CD14-positive monocyte (primary cell): ENCODE results near the gene SCAMP3. TPM values are rescaled to one million over a fixed set of nuclear protein-coding genes. Genes with fewer than 3 reads are reported as not detected.
A peak's percentile ranks its signal among the peaks of the same experiment; 100 is the strongest.

Experiments
- DNase-seq, 3 donors: peaks; one replicate each; pipeline ENCODE4 v3.0.0-alpha.2; 2011 to 2022
- H2AFZ ChIP-seq: 2 replicates; pipeline ENCODE4 v1.6.0; 2012; ENCODE audit warnings: mild to moderate bottlenecking, low read depth, low read length, inconsistent platforms; ENCODE audit not compliant: insufficient read depth, poor library complexity, severe bottlenecking
- H3K27ac ChIP-seq, 2 donors: 1 replicate in 1 of 2; 2 replicates in 1 of 2; pipeline ENCODE4 v1.5.1; 2012 to 2013; ENCODE audit warnings: low read length in 2 of 2, control low read depth in 1 of 2, inconsistent platforms in 1 of 2, low read depth in 1 of 2, mild to moderate bottlenecking in 1 of 2
- H3K27me3 ChIP-seq, 2 donors: one replicate each; pipeline versions ENCODE4 v1.6.0 to v1.6.1; 2011 to 2013; ENCODE audit warnings: low read length in 2 of 2; ENCODE audit not compliant: control insufficient read depth in 2 of 2, insufficient read depth in 2 of 2
- H3K36me3 ChIP-seq, 2 donors: replicated peaks in 1 of 2; 1 replicate in 1 of 2; 2 replicates in 1 of 2; pipeline versions ENCODE4 v1.5.1 to v1.6.1; 2012 to 2013; ENCODE audit warnings: low read length in 2 of 2, control low read depth in 1 of 2, inconsistent platforms in 1 of 2, mild to moderate bottlenecking in 1 of 2; ENCODE audit not compliant: insufficient read depth in 2 of 2, control insufficient read depth in 1 of 2
- H3K4me1 ChIP-seq, 2 donors: 1 replicate in 1 of 2; 2 replicates in 1 of 2; pipeline versions ENCODE4 v1.5.1 to v1.6.1; 2012 to 2013; ENCODE audit warnings: low read length in 2 of 2, control low read depth in 1 of 2, inconsistent platforms in 1 of 2, mild to moderate bottlenecking in 1 of 2, moderate library complexity in 1 of 2; ENCODE audit not compliant: insufficient read depth in 2 of 2, control insufficient read depth in 1 of 2
- H3K4me2 ChIP-seq: replicated peaks from 2 replicates; pipeline ENCODE3; 2012; ENCODE audit warnings: low read length, moderate library complexity, mild to moderate bottlenecking; ENCODE audit not compliant: poor library complexity, severe bottlenecking; ENCODE audit errors: extremely low read depth
- H3K4me3 ChIP-seq, 3 experiments: fragments of 200-600 bp in 1 of 3; sonication (generic) in 1 of 3; replicated peaks in 1 of 3; 1 replicate in 2 of 3; 2 replicates in 1 of 3; pipeline ENCODE4 v1.5.1; 2011 to 2013; ENCODE audit warnings: low read length in 3 of 3, mild to moderate bottlenecking in 3 of 3, control low read depth in 2 of 3, low read depth in 2 of 3, inconsistent platforms in 1 of 3, moderate library complexity in 1 of 3
- H3K79me2 ChIP-seq: 2 replicates; pipeline ENCODE4 v1.6.0; 2012; ENCODE audit warnings: mild to moderate bottlenecking, control low read depth, inconsistent platforms, low read length, moderate library complexity; ENCODE audit not compliant: insufficient read depth
- H3K9ac ChIP-seq: 2 replicates; pipeline ENCODE4 v1.6.0; 2017; ENCODE audit warnings: low read length, mild to moderate bottlenecking; ENCODE audit not compliant: insufficient read depth, poor library complexity, severe bottlenecking
- H3K9me3 ChIP-seq, 2 donors: replicated peaks in 1 of 2; 1 replicate in 1 of 2; 2 replicates in 1 of 2; pipeline versions ENCODE4 v1.5.1 to v1.6.1; 2012 to 2013; ENCODE audit warnings: low read length in 2 of 2, control low read depth in 1 of 2; ENCODE audit not compliant: control insufficient read depth in 1 of 2, insufficient read depth in 1 of 2
- H4K20me1 ChIP-seq: 2 replicates; pipeline ENCODE4 v1.6.0; 2012; ENCODE audit warnings: mild to moderate bottlenecking, low read length, control low read depth, moderate library complexity; ENCODE audit not compliant: insufficient read depth
- H3K27ac Mint-ChIP-seq, 7 donors: one replicate each; pipeline ENCODE4 v1.8.0; 2020; ENCODE audit warnings: mild to moderate bottlenecking in 7 of 7, mixed read lengths in 7 of 7, moderate library complexity in 6 of 7, inconsistent platforms in 2 of 7
- H3K27me3 Mint-ChIP-seq, 3 donors: one replicate each; pipeline ENCODE4 v1.8.0; 2021 to 2022; ENCODE audit warnings: low read depth in 3 of 3, mild to moderate bottlenecking in 3 of 3, mixed read lengths in 3 of 3, moderate library complexity in 3 of 3, inconsistent platforms in 1 of 3
- H3K36me3 Mint-ChIP-seq, 2 donors: one replicate each; pipeline ENCODE4 v1.8.0; 2020; ENCODE audit warnings: mixed read lengths in 2 of 2, inconsistent platforms in 1 of 2, mild to moderate bottlenecking in 1 of 2
- H3K4me1 Mint-ChIP-seq: one replicate; pipeline ENCODE4 v1.8.0; 2020; ENCODE audit warnings: mild to moderate bottlenecking, mixed read lengths
- H3K4me3 Mint-ChIP-seq, 2 donors: one replicate each; pipeline ENCODE4 v1.8.0; 2020; ENCODE audit warnings: mild to moderate bottlenecking in 2 of 2, mixed read lengths in 2 of 2, moderate library complexity in 1 of 2
- H3K9me3 Mint-ChIP-seq, 7 donors: one replicate each; pipeline ENCODE4 v1.8.0; 2020 to 2022; ENCODE audit warnings: mixed read lengths in 7 of 7, mild to moderate bottlenecking in 6 of 7, moderate library complexity in 6 of 7, inconsistent platforms in 2 of 7
- WGBS: methylation state at CpG from one replicate; pipeline ENCODE4 v1.1.5; 2013; ENCODE audit warnings: missing lambda C conversion rate; ENCODE audit not compliant: insufficient coverage; 5-methylcytosine and 5-hydroxymethylcytosine counted together
- intact Hi-C, 2 donors: fragments of 100-400 bp; cut with micrococcal nuclease; formaldehyde crosslinking; loops; one replicate each; pipeline versions ENCODE4 v1.15.0 to v1.15.1; 2023
- polyA plus RNA-seq, 3 donors: library from polyadenylated mRNA; depleted of rRNA in 1 of 3; unstranded in 2 of 3; stranded (reverse) in 1 of 3; fragments of 300-500 nt in 2 of 3; fragments of >200 nt in 1 of 3; fragmentation: Illumina TruSeq in 2 of 3; gene quantifications; 1 replicate in 2 of 3; 2 replicates in 1 of 3; pipeline ENCODE4 v1.2.3, GENCODE V29; 2012 to 2021
- TF ChIP-seq, protein P1 (sequence below): fragments of 200-600 bp; IDR thresholded peaks from one replicate; pipeline ENCODE4 v1.8.0; 2022; ENCODE audit warnings: antibody characterized with exemption, mild to moderate bottlenecking

SCAMP3 gene
- polyA plus RNA-seq, 3 donors = 54.9 to 69.8 (median 64.9) TPM

GRCh38 chr1:155254228-155254713 lies 7.9 kb downstream of the SCAMP3 start:
- Histone ChIP-seq H3K36me3 (peaks cover 8 to 22% of the 10 kb centered on the region in 2 donors), H3K9ac (peak overlapping the region; percentile 61), H3K9me3 (no peaks in the 10 kb centered on the region), H3K79me2 (peaks cover 3% of the 10 kb centered on the region), H3K4me2 (peak overlapping the region; percentile 97), H3K4me3 (peak overlapping the region in 2 of 3 experiments; percentile 78 to 88), H2AFZ (peak overlapping the region; percentile 92), H3K4me1 (peaks cover 32 to 39% of the 10 kb centered on the region in 2 donors), H4K20me1 (no peaks in the 10 kb centered on the region), H3K27me3 (no peaks in the 10 kb centered on the region), H3K27ac (no peak overlapping the region)
- Mint-ChIP-seq H3K27me3 (peaks cover 0 to 5% (median 1%) of the 10 kb centered on the region in 3 donors), H3K36me3 (peaks cover 22 to 28% of the 10 kb centered on the region in 2 donors), H3K4me1 (peaks cover 34% of the 10 kb centered on the region), H3K9me3 (no peaks in the 10 kb centered on the region), H3K27ac (peak overlapping the region in 3 of 7 donors; percentile 36 to 48 (median 42)), H3K4me3 (peak overlapping the region; percentile 87 to 93)
- intact Hi-C loops = loop anchor here (5.0 kb wide), 2 partner anchors 68 to 338 kb away; partner anchors contain the start of gene RUSC1 (in 1 of the 2)
- no peak for DNase-seq
- TF ChIP-seq, protein P1, sequence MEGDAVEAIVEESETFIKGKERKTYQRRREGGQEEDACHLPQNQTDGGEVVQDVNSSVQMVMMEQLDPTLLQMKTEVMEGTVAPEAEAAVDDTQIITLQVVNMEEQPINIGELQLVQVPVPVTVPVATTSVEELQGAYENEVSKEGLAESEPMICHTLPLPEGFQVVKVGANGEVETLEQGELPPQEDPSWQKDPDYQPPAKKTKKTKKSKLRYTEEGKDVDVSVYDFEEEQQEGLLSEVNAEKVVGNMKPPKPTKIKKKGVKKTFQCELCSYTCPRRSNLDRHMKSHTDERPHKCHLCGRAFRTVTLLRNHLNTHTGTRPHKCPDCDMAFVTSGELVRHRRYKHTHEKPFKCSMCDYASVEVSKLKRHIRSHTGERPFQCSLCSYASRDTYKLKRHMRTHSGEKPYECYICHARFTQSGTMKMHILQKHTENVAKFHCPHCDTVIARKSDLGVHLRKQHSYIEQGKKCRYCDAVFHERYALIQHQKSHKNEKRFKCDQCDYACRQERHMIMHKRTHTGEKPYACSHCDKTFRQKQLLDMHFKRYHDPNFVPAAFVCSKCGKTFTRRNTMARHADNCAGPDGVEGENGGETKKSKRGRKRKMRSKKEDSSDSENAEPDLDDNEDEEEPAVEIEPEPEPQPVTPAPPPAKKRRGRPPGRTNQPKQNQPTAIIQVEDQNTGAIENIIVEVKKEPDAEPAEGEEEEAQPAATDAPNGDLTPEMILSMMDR = no peak
- WGBS = 55% methylated on average over 8 of the region's 12 CpGs

- H3K27ac ChIP-seq = no peak overlapping the region
- WGBS = 80% methylated on average over 3 of the region's 5 CpGs
Observed at GRCh38 chr1:155253797-155254196, 8.4 kb downstream of the SCAMP3 start.

More at GRCh38 chr1:155253797-155254196, 8.4 kb downstream of the SCAMP3 start:
- no peaks in the 10 kb centered on the region for H4K20me1 ChIP-seq
- H3K4me1 Mint-ChIP-seq = peaks cover 34% of the 10 kb centered on the region
- no peaks in the 10 kb centered on the region for H3K9me3 Mint-ChIP-seq
- peaks cover 21 to 23% of the 10 kb centered on the region in 2 donors for H3K36me3 Mint-ChIP-seq
- no peak overlapping the region for H2AFZ ChIP-seq
- intact Hi-C loops = loop anchor here (5.0 kb wide), 2 partner anchors 69 to 339 kb away; partner anchors contain the start of gene RUSC1 (in 1 of the 2)
- no peaks in the 10 kb centered on the region for H3K9me3 ChIP-seq
- H3K4me3 ChIP-seq = peak overlapping the region in 1 of 3 experiments; percentile 88
- no peak overlapping the region for H3K4me3 Mint-ChIP-seq
- H3K79me2 ChIP-seq = peaks cover 3% of the 10 kb centered on the region
- no peak overlapping the region for H3K9ac ChIP-seq
- no peaks in the 10 kb centered on the region for H3K27me3 ChIP-seq
- DNase-seq = no peak
- H3K36me3 ChIP-seq = peaks cover 8 to 18% of the 10 kb centered on the region in 2 donors
- no peak overlapping the region for H3K4me2 ChIP-seq
- H3K27ac Mint-ChIP-seq = peak overlapping the region in 1 of 7 donors; percentile 35
- H3K4me1 ChIP-seq = peaks cover 32 to 39% of the 10 kb centered on the region in 2 donors
- TF ChIP-seq, protein P1 = no peak
- peaks cover 0 to 5% (median 1%) of the 10 kb centered on the region in 3 donors for H3K27me3 Mint-ChIP-seq
